Activated CD8-positive, alpha-beta memory T cell treated with anti-CD3 and anti-CD28 coated beads for 4 hours (primary cell): Measurements from ENCODE around the gene DCBLD1.

ENCODE experiments used
- DNase-seq, 2 donors: peaks; one replicate each; pipeline ENCODE4 v3.0.0-alpha.2; 2020; ENCODE audit warnings: low read depth in 2 of 2

The DCBLD1 gene

DNA sequence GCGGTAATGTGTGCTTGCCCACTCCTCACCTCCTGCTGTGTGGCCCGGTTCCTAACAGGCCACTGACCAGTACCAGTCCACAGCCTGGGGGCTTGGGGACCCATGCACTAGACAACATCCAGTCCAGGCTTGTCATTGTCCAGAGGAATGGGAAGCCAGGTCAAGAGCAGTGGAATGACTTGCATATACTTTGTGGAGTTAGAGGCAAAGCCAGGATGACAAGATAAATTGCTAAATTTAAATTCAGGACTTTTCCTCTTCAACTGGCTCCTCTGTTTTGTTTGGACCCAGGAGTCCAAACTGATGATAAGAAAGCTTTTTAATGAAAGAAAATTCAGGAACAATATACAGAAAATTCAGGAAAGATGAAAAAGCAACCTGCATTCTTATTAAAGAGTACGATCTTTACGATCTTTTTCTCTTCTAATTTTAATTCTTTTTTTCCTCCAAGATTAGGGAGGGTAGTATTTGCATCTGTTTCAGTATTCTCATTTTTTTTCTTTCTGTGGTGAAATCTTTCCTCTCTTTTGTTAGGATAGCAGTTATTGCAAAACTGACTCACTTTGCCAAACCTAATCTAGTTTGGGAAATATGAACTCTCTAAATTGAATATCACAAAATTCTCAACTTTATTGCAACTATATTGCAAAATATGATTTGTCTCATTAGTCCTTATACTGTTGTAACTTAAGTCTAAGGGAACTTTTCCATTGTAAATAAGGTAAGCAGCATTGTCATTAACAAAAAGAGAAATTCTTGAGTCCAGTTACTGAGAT lies 48.2 kb downstream of the DCBLD1 start:
- DNase-seq, result no peak

DNA sequence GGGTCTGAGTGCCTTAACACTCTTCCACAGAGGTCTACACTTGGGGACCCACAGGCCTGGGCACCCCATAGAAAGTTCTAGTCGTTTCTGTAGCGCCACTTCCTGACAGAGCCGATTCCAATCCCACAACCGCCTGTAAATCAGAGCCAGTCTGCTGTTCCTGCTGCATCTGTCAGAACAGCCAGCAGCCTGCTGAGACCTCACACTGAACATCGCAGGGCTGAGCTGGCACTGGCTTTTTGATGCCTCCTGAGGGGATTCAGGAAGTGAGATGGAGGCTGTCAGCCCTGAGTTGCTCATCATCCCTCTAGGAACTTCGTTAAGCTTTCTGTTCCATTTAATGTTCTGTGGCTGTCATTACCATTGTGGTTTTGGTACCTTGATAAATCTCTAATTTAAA lies 48.9 kb downstream of the DCBLD1 start:
- DNase-seq, result no peak

DNA sequence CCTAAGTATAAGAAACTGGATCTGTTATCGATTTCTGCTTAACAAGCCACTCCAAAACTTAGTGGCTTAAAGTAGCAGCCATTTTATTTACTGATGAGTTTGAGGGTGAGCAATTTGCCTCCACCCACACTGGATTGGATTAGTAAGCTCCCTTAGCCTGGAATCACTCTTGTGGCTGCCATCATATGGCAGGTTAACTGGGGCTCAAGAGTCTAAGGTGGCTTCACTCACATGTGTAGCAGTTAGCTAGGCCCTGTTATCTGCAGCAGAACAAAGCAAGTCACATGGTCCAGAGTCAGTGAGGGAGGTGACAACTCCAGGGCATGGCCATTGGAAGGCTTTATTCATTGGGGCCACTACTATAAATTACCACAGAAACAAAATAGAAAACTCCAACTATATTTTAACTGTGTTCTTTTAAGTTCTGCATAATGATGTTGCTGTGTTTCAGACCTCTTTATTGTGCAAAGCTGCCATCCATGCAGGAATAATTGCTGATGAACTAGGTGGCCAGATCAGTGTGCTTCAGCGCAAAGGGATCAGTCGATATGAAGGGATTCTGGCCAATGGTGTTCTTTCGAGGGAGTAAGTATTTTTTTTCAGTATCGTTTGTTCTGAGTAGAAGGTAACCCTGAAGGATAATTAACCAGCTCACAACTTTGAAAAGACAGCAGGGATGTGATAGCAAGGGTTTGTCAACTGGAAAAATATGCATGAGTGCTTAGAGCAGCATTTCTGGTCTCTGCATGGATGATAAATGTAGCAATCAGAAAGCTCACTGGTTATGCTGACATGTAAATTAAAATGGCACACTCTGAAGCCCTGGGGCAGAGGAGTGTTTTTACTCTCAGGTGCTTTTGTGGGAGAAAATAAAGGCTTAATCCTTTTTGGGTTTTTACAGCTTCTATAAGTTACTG lies 49.6 kb downstream of the DCBLD1 start:
- DNase-seq, result no peak

DNA sequence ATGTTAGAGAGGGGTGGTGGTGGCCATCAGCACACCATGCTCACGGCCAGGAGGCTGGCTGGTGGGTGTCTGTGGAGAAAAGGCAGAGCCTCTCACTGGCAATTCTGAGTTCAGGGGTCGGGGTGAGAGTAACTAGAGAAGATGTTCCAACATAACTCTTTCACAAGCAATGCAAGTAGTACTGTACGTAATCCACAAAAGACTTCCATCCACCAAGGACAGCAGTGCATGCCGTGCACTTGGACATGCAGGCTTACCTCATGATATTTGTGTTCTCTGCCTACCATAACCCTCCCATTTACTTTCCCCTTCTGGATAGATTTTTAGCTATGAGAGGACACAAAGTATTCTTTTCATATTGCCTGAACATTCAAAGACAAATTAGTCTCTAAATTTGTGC lies 51.3 kb downstream of the DCBLD1 start:
- no peak for DNase-seq

DNA sequence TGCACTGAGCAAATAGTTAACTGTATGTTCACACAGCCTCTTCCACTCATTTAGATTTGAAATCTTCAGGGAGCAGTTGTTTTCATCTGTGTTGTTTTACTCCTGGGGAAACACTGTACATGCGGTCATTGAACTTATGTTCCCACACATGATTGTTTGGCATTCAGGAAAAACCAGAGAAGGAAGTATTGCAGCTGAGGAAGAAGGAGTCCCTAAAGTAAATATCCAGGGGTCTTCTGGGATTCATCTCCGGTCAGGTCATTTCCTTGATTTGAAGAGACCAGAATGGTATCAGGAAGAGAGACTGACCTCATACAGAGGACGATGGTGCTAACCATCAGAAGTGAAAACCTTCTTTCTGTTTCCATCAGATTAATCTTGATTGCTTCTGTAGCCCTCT lies 52.5 kb downstream of the DCBLD1 start:
- no peak for DNase-seq

DNA sequence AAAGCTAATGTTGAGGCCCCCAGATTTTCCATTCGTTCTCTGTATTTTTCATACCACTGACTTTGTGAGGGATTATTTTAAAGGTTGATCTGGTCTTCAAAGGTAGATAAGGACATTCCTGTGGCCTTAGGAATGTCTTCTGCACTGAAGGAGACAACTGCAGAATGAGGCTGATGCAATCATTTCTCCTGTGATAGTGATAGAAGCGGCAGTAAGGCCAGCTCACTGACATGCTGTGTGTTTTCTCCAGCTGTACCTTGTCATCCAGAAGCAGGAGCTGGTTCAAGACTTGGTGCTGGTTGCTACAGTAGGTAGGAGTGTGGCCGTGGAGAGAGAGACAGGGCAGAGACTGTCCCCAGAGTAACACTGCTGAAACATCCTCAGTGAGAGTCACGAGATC lies 53.8 kb downstream of the DCBLD1 start:
- no peak for DNase-seq

DNA sequence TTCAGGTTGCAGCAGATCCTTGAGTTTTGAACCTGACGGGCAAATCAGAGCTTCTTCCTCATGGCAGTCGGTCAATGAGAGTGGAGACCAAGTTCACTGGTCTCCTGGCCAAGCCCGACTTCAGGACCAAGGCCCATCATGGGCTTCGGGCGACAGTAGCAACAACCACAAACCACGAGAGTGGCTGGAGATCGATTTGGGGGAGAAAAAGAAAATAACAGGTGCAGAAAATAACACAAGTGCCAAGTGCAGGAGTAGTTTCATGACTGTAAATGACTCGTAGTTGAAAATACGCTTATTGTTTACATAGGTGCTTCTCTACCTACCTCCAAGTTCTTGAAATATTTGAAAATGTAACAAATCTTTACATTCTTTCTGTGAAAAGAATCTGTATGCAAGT lies 56.1 kb downstream of the DCBLD1 start:
- DNase-seq, result no peak

DNA sequence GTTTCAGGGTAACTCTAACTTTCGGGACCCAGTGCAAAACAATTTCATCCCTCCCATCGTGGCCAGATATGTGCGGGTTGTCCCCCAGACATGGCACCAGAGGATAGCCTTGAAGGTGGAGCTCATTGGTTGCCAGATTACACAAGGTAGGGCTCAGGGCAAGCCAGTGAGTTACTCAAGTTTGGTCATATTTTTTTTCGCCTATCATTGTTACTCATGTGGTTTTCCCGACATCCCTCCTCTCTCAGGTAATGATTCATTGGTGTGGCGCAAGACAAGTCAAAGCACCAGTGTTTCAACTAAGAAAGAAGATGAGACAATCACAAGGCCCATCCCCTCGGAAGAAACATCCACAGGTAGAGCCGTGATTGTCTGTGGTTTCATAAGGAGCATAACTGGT lies 58.2 kb downstream of the DCBLD1 start:
- DNase-seq, result no peak

DNA sequence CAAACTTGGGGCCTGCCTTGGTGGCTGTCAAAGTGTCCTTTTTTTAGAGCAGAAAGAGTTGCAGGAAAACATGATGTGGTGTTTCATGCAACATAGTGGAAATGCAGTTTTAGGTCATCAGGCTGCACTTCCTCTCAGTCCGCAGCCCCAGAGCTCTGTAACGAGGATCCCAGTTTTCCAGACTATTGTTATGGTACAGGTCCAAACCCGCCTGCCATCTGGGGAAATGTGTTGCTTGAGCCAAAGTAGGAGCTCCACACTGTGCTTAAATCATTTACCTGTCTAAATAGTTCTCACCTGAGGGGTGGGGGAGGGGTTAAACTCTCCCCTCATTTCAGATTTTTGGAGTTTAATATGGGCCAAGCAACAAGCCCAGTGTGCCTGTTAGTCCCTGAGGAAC lies 60.0 kb downstream of the DCBLD1 start:
- DNase-seq, result no peak

DNA sequence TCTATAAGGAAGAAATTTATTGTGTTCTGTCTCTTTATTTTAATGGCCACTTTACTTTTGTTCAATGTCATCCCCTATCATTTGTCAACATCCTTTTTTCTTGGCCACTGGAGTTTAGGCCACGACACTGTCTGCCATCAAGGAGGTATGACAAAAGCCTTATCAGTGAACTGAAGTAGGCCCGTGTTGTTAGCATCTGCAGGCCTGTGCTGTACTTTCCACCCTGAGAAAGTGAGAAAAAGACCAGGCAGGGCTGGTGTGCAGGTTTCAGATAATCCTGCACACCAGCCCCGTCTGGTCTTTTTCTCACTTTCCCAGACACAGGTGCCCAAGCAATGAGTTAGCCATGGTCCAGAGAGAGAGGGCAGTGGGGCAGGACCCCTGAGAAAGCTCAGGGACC lies 62.2 kb downstream of the DCBLD1 start:
- no peak for DNase-seq

DNA sequence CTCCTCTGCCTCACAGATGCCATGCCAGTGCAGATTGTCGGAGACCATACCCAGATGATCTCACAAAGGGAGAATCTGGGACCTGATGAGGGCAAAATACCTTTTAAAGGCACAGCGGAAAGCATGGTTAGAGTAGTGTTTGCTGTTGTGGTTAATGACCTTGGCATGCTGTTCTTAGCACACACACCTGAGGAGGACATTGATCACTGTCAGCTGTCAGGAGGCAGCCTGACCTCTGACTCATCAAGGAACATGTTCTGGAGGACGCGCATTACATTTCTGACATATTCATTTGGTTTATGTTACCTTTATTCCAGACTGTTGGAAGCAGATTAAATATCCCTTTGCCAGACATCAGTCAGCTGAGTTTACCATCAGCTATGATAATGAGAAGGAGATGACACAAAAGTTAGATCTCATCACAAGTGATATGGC lies 62.7 kb downstream of the DCBLD1 start:
- no peak for DNase-seq

DNA sequence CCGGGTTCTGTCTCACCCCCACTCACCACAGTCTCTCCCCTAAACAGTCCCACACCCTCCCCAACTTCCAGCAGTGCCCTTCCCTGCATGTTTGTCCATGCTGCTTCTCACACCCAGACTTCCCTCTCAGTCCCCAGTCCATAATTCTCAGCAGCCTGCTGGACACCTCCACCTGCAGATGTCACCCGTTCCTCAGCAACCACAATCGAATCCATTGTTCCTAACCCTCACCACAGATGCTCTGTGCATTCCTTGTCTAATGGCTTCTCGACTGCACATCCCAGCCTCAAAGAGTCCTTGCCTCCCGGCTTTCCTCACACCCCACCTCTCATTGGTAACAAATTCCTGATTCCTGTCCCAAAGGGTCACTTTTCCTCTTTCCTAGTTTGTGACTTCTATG lies 64.2 kb downstream of the DCBLD1 start:
- DNase-seq, result no peak

DNA sequence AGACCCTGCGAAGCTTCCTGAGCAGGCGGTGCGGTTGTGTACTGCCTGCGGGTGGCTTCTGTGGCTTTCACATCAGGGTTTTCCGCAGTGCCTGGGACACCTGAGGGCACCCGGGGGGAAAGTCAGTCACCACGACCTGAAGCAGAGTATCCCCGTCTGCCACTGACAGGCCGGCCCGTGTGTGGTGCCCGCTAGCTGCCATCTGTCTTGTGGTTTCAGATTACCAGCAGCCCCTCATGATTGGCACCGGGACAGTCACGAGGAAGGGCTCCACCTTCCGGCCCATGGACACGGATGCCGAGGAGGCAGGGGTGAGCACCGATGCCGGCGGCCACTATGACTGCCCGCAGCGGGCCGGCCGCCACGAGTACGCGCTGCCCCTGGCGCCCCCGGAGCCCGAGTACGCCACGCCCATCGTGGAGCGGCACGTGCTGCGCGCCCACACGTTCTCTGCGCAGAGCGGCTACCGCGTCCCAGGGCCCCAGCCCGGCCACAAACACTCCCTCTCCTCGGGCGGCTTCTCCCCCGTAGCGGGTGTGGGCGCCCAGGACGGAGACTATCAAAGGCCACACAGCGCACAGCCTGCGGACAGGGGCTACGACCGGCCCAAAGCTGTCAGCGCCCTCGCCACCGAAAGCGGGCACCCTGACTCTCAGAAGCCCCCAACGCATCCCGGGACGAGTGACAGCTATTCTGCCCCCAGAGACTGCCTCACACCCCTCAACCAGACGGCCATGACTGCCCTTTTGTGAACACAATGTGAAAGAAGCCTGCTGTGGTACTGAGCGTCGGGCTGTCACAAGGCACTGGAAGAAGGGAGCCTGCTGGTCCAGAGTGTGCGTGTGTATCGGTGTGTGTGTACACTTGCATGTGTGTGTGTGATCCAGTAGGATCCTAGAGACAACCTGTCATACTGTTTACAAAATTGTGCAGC lies 65.5 kb downstream of the DCBLD1 start:
- no peak for DNase-seq

DNA sequence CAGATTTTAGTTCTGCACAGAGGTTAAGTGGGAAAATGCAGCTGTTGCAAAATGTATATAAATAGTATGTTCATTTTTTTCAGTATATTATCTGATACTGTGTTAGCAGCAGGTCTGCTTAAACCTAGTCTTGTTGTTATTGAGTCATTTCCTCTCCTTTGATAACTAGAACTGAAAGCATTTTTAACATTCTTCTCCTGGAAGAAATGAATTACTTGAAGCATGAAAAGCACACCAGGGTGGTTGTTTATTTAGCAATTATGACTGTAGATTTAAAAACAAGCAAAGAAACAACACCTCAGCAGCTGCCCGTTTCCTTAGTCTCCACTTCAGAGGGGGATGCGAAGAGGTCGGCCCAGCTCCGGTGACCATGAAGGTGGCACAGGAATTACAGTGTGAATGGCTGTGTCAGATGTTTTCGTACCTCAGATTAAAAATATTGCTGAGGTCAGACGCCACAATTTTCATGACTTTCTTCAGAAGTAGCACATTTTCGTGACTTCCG lies 66.4 kb downstream of the DCBLD1 start:
- DNase-seq, result no peak

DNA sequence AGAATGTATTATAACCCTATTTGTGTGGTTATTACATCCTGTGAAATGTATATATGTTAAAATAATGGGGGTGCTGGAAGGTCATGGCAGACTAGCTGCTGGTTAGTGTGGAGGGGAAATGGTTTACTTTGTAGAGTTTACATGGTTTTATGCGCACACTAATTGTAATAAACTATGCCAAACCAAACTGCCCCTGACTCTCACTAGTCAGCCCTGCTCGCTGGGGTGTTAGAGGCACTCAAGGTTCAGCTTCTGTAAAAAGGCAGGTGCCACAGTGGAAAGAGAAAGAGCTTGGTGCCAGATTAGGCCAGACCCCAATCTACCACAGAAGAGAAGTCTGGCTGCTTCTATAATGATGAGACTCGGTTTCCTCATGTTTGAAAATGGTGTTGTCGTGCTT lies 67.1 kb downstream of the DCBLD1 start:
- DNase-seq, result no peak

DNA sequence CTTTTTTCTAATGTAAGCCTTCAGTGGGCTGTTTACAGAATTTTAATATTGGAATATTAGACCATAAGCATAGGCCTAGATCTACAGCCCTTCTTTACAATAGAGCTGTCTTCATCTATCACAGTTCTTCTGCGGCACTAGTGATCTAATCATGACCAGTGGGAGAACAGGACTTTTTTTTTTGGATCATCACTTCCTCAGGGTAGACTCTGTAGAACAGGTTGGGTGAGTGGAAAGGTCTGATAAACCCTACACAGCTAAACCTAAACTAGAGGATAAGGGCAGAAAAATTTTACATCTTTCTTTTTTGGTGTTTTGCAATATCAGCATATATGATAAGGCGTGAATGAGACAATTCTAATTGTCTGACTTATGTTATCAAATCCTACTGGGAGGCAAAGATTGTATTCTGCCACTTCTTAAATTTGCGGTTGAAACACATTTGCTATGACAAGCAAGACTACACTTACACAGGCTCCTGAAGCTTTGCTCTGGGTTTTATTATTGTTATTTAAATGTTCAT lies 67.7 kb downstream of the DCBLD1 start:
- DNase-seq, result no peak

DNA sequence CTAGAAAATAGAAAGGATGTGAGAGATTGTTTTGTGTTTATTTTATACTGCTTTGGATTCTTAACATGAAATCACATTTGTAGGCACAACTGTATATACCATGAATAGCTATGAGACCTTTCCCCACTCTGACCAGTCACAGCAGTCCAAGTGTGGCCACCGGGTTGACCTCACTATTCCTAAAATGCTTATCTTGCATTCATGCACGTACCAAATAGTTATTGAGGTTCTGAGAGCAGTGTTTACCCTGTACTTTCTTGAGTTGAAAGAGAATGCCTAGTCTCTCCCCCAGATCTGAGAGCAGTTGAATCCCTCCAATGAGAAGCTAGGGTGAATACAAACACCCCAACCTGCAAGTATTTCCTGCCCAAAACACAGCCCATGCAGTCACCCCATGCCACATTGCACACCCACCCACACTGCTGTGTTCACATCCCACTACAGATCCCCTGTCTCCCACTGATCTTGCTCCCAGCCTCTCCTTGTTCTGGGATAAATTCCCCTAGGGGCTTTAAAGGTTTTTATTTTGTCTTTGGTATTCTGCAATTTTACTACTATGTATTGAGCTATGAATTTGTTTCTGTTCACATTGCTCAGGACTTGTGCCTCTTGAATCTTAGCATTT lies 68.3 kb downstream of the DCBLD1 start:
- no peak for DNase-seq

DNA sequence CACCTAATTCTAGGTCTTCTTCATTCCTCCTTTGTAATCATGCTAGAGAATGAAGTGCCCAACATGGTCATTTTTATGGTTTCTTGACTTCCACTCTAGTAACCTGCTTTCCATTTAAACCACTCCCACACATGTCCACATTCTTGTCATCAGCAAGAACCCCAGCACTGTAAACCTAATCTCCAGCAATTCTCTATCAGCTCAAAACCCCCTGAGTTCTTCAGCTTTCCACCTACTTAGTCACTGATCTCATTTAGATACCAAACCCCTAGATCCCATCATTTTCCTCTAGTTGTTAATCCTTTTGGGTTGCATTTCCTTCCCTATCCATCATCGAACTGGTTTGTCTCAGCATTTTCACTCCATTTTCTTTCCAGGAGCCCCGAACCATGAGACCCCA lies 70.1 kb downstream of the DCBLD1 start:
- DNase-seq, result no peak

DNA sequence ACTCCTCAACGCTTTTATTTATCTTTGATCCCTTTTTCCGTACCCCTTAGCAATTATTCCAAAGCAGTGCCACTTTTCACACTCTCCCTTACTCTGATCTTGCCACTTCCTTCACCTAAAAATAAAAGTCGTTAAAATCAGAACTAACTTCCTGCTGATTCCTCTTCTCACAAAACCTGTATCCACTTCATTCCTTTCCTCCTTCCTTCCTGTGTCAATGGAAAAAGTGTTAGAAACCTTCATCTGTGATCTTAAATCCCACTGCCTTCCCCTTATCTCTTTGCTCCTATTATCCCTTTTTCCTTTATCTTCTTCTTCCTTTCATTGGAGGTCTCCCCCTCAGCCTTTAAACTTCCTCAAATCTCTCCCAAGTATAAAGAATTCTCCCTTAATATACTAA lies 70.7 kb downstream of the DCBLD1 start:
- DNase-seq, result no peak

DNA sequence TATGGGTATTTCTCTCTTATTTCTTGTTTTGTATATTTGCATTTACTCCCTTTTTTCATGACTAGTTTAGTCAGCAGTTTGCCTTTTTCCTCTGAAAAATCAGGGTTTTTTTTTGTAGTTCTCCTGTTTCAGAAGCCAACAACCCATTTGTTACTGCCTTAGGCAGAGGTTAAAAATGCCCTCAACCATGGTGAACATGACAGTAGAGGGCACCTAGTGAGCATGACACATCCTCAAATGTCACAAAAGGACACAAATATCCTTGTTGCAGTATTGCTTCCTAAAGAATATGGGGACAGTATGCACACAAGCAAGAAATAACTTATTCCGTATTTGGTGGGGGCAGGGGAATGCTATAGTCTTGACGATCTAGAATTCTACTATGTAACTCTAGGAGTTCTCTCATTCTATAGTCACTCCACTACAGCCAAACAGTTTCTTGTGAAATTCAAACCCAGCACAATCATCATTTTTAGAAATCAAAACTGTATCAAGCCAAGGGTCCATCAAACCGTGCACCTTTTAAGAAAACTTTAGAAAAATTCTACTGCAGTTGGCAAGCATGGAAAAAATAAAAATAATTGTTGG lies 72.9 kb downstream of the DCBLD1 start:
- DNase-seq, result no peak
